Subcutaneous adipose tissue (tissue), 4 donors: ENCODE measurements around the gene KLF7. TPM values are rescaled to one million over a fixed set of nuclear protein-coding genes. Genes with fewer than 3 reads are reported as not detected.

Experiments
- CTCF ChIP-seq: fragments of 450-650 bp; IDR thresholded peaks from one replicate; pipeline ENCODE4 v1.5.1; 2016; ENCODE audit warnings: low read depth, mild to moderate bottlenecking, control low read depth, antibody characterized with exemption, moderate library complexity
- total RNA-seq, 4 donors: library from RNA; depleted of rRNA; stranded (reverse); fragments of >200 nt; gene quantifications; one replicate each; pipeline ENCODE4 v1.1.0, GENCODE V29; 2016

KLF7 gene
- total RNA-seq, 4 donors from 2014 or later: 25.7 to 34.1 (median 28.7) TPM

- TF ChIP-seq CTCF: no peak
These were observed 17.7 kb downstream of the KLF7 start for GRCh38 chr2:207148020-207148419.

- no peak for TF ChIP-seq CTCF
These were observed 21.5 kb downstream of the KLF7 start for GRCh38 chr2:207144173-207144785.

- TF ChIP-seq CTCF: no peak
These were observed 22.3 kb downstream of the KLF7 start for GRCh38 chr2:207143215-207144172.

GRCh38 chr2:207142461-207142860 is 23.3 kb downstream of the KLF7 start:
- TF ChIP-seq CTCF: no peak

- no peak for TF ChIP-seq CTCF
These were observed 24.4 kb downstream of the KLF7 start for GRCh38 chr2:207141386-207141785.

- TF ChIP-seq CTCF: no peak
These were observed 25.5 kb downstream of the KLF7 start for GRCh38 chr2:207140265-207140664.

GRCh38 chr2:207139552-207139951 is 26.2 kb downstream of the KLF7 start:
- no peak for TF ChIP-seq CTCF
